IPS DF 4.7 (cell line): ENCODE data around the gene PTPRN2.
"Not testable (repeated sequence)": the region's sequence is repeated elsewhere in the genome, so short reads cannot be mapped to it uniquely, and the experiment has no call there.

Experiments used
- DNase-seq: peaks from one replicate; pipeline ENCODE4 v3.0.0-alpha.2; 2013; ENCODE audit warnings: low spot score; ENCODE audit errors: extremely low read depth

Gene PTPRN2

DNA sequence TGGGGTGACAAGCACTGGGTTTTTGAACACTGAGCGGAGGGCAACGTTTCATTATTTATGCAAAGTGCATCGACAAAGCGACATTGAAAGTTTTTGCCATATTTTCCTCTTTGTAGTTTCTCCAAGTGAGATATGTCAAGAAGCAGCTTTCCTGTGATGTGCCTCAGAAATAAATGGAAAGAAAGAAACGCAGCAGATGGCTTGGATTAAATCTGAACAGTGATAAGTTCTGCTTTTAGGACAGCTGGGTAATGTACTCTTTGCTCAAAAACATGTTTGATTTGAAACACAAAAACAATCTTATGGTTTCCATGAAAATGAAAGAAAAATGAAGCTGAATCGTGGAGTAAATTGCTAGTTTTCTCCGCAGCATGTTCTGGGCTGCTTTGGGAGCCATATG, 166.3 kb downstream of the PTPRN2 start:
- DNase-seq, result no peak

DNA sequence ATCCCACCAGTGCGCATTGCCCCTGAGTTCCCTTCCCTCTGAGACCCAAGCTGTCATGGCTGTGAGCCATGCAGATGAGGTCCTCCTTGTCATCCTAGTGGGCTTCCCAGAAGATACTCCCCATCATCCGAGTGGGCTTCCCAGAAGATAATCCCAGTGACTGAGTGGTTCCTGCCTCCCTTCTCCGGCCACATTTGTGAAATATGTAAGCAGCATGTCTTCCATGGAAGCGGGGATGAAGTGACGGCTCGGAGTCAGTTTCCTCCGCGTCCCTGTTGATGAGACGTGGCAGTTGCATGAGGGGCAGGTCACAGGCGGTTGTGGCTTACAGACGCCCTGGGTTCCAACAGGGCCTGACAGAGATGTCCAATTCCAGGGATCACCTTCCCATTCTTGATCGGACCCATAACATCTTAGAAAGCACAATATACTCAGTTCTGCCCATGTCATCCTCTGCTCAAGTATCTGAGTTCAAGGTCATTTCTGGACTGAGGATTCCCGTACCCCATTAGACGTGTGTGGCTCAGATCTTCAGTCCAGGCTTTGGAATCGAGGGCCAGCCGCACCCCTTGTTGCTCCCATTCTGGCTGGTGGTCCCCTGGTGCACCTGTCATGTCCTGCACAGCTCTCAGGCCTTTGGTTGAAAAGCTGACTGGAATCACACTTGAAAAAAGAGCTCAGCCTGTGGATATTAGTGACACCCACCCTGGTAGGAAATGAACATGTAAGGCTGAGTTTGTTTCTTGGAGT, 166.9 kb downstream of the PTPRN2 start:
- DNase-seq, result no peak

- DNase-seq, result no peak
Measured at GRCh38 chr7:158419238-158419785, 168.3 kb downstream of the PTPRN2 start.

DNA sequence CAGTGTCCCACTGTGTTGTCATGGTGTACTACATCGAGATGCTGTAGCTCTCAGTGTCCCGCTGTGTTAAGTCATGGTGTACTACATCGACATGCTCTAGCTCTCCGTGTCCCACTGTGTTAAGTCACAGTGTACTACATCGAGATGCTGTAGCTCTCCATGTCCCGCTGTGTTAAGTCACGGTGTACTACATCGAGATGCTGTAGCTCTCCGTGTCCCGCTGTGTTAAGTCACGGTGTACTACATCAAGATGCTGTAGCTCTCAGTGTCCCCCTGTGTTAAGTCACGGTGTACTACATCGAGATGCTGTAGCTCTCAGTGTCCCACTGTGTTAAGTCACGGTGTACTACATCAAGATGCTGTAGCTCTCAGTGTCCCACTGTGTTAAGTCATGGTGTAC, 169.2 kb downstream of the PTPRN2 start:
- not testable (repeated sequence) for DNase-seq

GRCh38 chr7:158416283-158416933, 171.2 kb downstream of the PTPRN2 start:
- DNase-seq, result no peak

- no peak for DNase-seq
Measured at GRCh38 chr7:158415316-158415715, 172.3 kb downstream of the PTPRN2 start.

GRCh38 chr7:158414486-158414961, 173.1 kb downstream of the PTPRN2 start:
- no peak for DNase-seq

GRCh38 chr7:158414002-158414401, 173.6 kb downstream of the PTPRN2 start:
- no peak for DNase-seq

GRCh38 chr7:158411232-158411950, 176.2 kb downstream of the PTPRN2 start:
- no peak for DNase-seq

DNA sequence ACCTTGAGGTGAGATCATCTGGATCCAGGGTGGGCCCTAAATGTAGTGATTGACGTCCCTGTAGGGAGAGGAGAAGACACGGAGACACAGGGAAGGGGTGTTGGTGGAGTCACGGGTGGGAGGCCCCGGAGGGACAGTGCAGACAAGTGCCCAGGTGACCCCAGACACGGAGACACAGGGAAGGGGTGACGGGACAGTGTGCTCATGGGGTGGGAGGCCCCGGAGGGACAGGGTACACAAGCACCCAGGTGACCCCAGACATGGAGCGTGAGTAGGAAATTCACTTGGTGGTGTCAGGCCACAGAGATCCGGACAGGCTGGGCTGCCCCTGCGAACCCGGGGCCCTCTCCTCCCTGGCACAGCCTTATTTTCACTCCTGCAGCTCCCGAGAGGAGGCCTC, 176.9 kb downstream of the PTPRN2 start:
- no peak for DNase-seq

GRCh38 chr7:158409816-158410330, 177.8 kb downstream of the PTPRN2 start:
- no peak for DNase-seq

GRCh38 chr7:158409120-158409519, 178.5 kb downstream of the PTPRN2 start:
- DNase-seq, result no peak

- no peak for DNase-seq
Measured at GRCh38 chr7:158408318-158408920, 179.2 kb downstream of the PTPRN2 start.

DNA sequence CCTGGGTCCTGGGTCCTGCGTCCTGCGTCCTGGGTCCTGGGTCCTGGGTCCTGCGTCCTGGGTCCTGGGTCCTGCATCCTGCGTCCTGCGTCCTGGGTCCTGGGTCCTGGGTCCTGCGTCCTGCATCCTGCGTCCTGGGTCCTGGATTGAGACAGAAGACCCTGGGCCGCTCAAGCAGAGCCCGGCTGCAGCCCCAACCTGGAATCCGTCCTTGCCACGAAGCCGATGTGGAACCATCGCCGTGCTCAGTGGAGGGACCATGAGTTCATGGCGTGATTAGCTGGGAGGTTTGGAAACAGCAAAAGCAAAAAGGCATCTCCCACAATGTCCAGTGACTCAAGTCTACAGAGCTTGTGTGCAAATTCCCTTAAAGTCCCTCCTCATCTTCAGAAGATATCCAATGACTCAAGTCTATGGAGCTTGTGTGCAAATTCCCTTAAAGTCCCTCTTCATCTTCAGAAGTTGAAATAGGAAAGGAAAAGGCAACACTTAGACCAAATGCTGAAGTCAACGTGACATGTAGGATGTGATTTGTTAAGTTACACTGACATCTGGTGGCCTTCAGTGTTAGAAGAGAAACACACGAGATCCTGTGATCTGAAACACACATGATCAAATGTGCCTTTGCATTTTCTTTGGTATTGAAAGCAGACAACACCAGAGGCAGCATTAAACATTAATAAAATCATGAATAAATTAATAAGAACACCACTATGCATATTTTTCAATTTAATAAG, 179.9 kb downstream of the PTPRN2 start:
- DNase-seq, result no peak

DNA sequence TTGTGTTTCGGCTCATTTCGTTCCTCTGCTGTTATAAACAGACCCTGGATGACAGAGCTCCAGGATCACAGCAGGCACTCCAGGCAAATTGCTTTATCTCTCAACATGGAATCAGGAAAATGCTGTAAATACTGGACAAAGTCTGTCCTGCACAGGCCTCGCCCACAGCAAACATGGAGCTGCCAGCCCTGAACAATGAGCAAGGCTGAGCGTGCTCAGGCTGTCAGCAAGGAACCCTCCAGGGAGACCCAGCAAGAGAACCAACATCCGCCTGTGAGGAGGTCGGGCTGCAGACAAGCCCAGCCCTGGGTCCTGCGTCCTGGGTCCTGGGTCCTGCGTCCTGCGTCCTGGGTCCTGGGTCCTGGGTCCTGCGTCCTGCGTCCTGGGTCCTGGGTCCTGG, 180.8 kb downstream of the PTPRN2 start:
- DNase-seq, result no peak

DNA sequence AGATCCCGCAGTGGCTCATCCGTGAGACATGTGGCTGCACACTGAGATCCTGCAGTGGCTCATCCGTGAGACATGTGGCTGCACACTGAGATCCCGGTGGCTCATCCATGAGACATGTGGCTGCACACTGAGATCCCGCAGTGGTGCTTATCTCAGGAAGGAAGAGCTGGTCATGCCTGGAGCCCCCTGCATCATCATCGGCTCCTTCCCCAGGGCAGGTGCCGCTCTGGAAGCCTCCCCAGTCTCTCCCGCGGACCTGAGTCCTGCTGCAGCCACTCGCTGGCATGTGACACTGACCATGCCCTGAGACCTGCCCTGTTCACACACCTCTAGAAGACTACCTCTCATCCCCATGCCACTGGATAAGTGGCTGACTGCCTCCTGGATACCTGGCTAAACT, 181.3 kb downstream of the PTPRN2 start:
- DNase-seq, result no peak

DNA sequence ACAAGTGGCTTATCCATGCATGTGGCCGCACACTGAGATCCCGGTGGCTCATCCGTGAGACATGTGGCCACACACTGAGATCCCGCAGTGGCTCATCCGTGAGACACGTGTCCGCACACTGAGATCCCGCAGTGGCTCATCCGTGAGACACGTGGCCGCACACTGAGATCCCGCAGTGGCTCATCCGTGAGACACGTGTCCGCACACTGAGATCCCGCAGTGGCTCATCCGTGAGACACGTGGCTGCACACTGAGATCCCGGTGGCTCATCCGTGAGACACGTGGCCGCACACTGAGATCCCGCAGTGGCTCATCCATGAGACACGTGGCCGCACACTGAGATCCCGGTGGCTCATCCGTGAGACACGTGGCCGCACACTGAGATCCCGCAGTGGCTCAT, 181.9 kb downstream of the PTPRN2 start:
- DNase-seq, result not testable (repeated sequence)

DNA sequence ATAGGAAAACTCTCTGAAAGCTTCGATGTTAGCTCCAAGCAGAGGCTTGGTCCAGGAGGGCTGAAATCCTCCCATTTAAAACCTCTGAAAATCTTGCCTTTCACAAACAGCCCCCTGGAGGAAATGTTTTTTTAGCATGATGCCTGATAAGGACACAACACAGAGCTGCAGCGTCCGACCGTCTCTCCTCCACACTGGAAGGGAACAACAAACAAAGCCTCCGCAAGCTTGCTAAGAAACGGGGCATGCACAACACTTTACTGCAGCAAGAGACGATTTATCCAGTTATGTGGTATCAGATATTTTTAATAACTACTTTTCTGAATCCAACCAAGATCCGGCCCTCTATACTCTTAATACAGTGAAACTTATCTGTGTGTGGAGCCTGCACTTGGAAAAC, 182.3 kb downstream of the PTPRN2 start:
- DNase-seq, result no peak

DNA sequence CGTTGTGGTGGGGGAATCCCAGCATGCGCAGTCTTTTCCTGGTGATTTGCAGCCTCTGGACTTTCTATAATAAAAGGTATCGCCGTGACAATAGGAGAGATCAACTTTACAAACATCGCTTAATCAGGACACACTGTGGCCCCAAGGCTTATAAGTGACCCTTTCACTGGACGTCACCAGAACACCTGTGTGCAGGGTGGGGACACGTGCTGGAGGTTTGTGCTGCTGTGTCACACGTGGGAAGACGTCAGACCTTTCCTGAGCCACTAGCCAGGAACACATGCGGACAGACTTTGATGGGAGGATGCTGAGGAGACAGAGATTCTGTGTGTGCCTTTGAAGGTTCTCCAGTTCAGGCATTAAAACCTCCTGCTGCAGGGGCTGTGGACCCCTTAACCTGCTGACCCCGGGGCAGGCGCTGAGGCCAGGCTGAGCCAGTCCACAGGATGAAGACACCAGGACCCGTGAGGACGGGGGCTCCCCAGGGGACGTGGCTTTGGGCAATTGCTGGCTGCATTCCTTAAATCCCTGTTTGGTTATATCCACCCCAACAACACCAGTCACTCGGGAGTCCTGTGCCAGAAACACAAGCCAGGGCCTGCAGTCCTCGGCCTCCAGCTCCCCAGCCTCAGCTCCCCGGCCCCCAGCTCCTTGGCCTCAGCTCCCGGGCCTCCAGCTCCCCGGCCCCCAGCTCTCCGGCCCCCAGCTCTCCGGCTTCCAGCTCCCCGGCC, 183.4 kb downstream of the PTPRN2 start:
- no peak for DNase-seq
